WERI-Rb-1 (cell line): Measurements from ENCODE around the gene NCKAP5L.

Experiments
- DNase-seq: peaks from one replicate; pipeline ENCODE4 v3.0.0-alpha.2; 2020
- H3K27ac ChIP-seq: fragments of 250-450 bp; sonication (Bioruptor Pico); 2 replicates; pipeline ENCODE4 v1.5.1; 2020; ENCODE audit warnings: mild to moderate bottlenecking, moderate library complexity
- H3K27me3 ChIP-seq: fragments of 250-450 bp; sonication (Bioruptor Pico); 2 replicates; pipeline ENCODE4 v1.5.1; 2021; ENCODE audit warnings: mild to moderate bottlenecking, low read depth, moderate library complexity; ENCODE audit not compliant: insufficient read depth, severe bottlenecking
- H3K36me3 ChIP-seq: fragments of 250-450 bp; sonication (Bioruptor Pico); 2 replicates; pipeline ENCODE4 v1.5.1; 2020; ENCODE audit warnings: mild to moderate bottlenecking, moderate library complexity
- H3K4me3 ChIP-seq: 2 replicates; pipeline ENCODE4 v1.5.1; 2011; ENCODE audit warnings: low read depth, mild to moderate bottlenecking, control low read depth, low read length
- H3K9me3 ChIP-seq: fragments of 250-450 bp; sonication (Bioruptor Pico); 2 replicates; pipeline ENCODE4 v1.5.1; 2021; ENCODE audit warnings: mild to moderate bottlenecking, moderate library complexity; ENCODE audit not compliant: severe bottlenecking
- TF ChIP-seq, protein P1 (sequence below): IDR thresholded peaks from 2 replicates; pipeline ENCODE4 v1.5.1; 2011; ENCODE audit warnings: low read depth, mild to moderate bottlenecking, control low read depth, inconsistent platforms, low read length

Gene NCKAP5L

DNA sequence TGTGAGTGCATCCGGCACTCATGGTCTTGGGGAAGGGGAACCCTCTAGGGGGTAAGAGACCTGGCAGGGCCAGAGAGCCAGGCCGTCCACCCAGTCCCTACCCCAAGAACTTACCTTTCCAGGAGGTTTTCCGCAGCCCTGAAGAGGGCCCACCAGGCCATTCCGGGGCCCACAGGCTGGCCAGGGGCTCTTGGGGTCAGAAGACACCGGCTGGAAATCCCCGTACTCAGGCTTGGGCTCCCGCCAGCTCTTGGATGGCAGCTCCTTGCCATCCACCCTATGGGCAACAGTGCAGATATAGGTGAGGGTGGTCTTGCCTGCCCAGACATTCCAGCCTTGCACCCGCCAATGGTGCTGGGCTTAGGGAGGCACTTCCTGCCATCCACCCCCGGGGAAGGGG, 34.6 kb downstream of the NCKAP5L start:
- Histone ChIP-seq H3K27ac (no peak overlapping the region), H3K4me3 (no peak overlapping the region), H3K36me3 (peaks cover 5% of the 10 kb centered on the region), H3K9me3 (no peaks in the 10 kb centered on the region), H3K27me3 (no peaks in the 10 kb centered on the region)
- TF ChIP-seq, protein P1, sequence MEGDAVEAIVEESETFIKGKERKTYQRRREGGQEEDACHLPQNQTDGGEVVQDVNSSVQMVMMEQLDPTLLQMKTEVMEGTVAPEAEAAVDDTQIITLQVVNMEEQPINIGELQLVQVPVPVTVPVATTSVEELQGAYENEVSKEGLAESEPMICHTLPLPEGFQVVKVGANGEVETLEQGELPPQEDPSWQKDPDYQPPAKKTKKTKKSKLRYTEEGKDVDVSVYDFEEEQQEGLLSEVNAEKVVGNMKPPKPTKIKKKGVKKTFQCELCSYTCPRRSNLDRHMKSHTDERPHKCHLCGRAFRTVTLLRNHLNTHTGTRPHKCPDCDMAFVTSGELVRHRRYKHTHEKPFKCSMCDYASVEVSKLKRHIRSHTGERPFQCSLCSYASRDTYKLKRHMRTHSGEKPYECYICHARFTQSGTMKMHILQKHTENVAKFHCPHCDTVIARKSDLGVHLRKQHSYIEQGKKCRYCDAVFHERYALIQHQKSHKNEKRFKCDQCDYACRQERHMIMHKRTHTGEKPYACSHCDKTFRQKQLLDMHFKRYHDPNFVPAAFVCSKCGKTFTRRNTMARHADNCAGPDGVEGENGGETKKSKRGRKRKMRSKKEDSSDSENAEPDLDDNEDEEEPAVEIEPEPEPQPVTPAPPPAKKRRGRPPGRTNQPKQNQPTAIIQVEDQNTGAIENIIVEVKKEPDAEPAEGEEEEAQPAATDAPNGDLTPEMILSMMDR = no peak
- no peak for DNase-seq

DNA sequence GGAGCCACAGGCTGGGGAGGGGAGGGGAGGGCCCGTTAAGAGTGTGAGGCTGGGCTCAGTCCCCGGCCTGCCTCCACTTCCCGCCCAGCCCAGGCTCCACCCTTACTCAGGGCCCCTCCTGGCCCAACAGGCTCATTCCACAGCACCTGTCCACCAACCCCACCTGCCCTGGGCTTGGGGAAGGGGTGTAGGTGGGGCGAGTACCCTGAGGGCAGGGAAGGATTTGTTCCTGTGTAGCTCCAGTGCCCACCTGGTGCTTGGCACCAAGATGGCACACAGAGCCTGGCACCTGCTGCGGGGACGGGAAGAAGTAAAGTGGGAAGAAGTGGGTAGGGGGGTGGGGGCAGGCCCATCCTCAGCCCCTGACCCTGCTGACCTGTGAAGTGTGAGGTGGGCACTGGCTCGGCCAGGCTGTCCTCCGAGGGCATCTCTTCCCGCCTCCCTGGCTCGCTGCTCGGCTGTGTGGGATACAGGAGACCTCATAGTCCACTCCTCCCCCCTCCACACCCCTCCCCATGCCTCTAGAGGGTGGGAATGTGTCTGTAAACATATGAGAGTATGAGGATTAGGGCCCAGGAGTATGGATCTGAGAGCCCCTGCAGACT, 35.1 kb downstream of the NCKAP5L start:
- Histone ChIP-seq H3K27ac (no peak overlapping the region), H3K27me3 (no peaks in the 10 kb centered on the region), H3K4me3 (no peak overlapping the region), H3K36me3 (peaks cover 2% of the 10 kb centered on the region), H3K9me3 (no peaks in the 10 kb centered on the region)
- TF ChIP-seq, protein P1 = no peak
- no peak for DNase-seq

DNA sequence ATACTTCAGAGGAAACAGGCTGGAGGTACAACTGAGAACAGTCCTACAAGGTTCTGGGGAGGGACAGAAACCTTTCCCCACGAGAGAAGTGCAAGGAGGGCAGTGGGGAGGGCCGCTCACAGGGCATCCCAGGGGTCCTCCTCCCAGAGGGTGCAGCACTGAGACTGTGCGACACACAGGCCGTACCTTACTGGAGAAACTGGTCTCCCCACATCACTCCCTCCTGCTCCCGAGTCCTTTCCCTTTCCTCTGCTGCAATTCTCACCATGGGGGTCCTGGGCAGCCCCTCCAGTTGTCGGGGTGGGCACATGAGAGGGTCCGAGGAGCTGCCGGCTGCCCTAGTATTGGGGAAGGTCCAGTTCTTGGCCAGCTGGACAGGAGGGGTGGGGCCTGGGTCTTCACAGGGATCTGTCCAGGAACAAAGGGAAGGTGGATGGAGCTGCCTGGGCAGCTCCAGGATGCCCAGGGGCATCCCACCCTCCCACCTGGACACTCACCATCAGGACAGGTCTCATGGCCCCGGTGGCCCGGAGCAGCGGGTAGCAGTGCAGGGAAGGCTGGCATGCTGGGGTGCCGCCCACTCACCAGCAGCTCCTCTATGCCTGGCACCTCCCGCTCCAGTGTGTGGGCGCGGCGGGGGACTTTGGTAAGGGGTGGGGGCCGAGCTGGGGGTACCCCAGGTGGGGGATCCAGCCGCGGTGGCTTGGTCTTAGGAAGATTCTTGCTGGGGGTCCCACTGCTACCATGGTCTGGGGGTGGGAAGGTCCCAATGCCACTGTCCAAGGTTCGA, 35.8 kb downstream of the NCKAP5L start:
- Histone ChIP-seq H3K4me3 (no peak overlapping the region), H3K27me3 (no peaks in the 10 kb centered on the region), H3K9me3 (peaks cover 4% of the 10 kb centered on the region), H3K36me3 (no peaks in the 10 kb centered on the region), H3K27ac (no peak overlapping the region)
- TF ChIP-seq, protein P1 = no peak
- DNase-seq = no peak

DNA sequence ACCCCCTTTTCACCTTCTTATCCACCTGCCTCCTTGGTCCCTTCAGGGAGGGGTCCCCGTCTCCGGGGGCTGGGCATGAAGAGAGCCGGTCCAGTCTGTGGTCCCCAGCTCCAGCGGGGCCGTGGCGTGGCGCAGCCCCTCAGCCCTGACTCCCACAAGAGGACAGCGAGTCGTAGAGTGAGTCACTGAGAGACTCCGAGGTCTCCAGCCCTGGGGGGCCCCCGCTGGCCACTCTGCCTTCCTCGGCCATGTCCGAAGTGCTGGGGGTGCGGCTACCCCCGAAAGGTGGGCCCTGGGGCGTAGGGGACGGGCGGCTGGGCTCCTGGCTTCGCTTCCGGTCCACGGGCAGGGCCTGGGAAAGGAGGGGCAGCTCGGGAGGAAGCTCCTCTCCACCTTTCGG, 36.5 kb downstream of the NCKAP5L start:
- no peaks in the 10 kb centered on the region for H3K27me3 ChIP-seq
- H3K36me3 ChIP-seq = no peaks in the 10 kb centered on the region
- TF ChIP-seq, protein P1 = no peak
- no peak overlapping the region for H3K27ac ChIP-seq
- no peak for DNase-seq
- no peak overlapping the region for H3K4me3 ChIP-seq
- H3K9me3 ChIP-seq = peaks cover 4% of the 10 kb centered on the region

DNA sequence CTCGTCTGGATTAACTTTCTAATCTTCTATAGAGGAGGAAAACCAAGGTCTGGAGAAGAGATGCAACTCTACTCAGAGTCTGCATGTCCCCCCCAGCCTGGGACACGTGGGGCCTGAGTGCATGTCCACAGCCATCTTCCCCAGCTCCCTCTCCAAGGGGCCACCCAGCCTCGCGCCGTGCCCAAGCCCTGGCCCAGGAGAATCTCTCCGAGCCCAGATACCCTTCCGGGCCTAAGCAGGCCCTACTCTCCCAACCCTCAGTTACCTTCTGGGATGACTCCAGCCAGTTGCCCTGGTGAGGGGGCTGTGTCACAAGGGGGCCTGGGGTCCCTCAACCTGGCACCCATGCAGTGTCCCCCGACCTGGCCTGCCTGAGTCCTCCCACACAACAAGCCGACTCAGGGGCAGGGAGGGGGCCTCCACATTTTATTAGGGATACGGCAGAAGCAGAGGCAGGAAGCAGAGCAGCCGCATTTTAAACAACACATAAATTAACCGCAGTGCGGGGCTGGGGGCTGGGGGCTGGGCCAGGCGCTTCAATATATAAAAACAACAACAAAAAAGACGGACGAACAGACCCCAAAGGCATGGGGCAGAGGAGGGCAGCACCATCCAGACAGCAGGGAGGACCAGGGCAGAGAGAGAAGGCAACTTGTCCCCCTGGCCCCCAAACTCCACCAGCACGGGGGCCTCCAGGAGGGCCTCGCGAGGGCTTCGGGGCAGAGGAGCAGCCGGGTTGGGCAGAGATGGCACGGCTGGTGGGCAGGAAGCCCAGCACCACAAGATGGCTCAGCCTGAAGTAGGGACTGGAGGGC, 37.3 kb downstream of the NCKAP5L start:
- no peak overlapping the region for H3K4me3 ChIP-seq

More for the DNA sequence above, 37.3 kb downstream of the NCKAP5L start:
- TF ChIP-seq, protein P1 = no peak
- Histone ChIP-seq H3K36me3 (no peaks in the 10 kb centered on the region), H3K27me3 (no peaks in the 10 kb centered on the region), H3K27ac (no peak overlapping the region), H3K9me3 (peaks cover 4% of the 10 kb centered on the region)
- no peak for DNase-seq
